GM10266 (cell line): Measurements from ENCODE around the gene STAU1.

Experiments
- DNase-seq: peaks from one replicate; pipeline ENCODE4 v3.0.0; 2012; ENCODE audit errors: extremely low spot score
- CTCF ChIP-seq: IDR thresholded peaks from 2 replicates; pipeline ENCODE4 v1.5.1; 2012; ENCODE audit warnings: mild to moderate bottlenecking, low read depth; ENCODE audit not compliant: control insufficient read depth, insufficient read depth; ENCODE audit errors: missing control alignments

Gene STAU1

DNA sequence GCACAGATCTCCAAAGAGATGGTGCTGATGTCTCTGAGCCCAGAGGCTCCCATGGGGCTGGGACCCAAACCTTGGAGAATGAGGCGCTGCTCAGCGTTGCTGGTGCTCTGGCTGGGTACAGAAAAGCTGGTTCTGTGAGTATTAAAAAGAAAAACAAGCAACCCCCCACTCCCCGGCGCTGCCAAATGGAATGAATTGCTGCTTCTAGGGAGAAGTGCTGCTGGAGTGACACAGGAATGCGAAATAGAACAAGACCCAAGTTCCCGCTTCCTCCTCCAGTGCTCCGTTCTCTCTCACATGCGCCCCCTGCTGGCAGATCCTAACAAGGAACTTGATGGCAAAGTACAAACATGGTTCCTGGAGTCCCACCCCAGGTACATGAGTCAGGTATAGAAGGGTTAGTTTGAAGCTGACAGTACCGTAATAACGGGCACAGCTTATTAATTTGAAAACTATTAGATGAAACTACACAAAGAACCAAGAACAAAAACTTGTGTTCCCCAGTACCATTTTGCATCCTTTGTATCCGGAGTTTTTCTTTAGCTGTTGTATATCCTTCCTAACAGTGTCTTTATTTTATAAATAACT, 29.0 kb upstream of the STAU1 start:
- TF ChIP-seq CTCF: peak; percentile 88

DNA sequence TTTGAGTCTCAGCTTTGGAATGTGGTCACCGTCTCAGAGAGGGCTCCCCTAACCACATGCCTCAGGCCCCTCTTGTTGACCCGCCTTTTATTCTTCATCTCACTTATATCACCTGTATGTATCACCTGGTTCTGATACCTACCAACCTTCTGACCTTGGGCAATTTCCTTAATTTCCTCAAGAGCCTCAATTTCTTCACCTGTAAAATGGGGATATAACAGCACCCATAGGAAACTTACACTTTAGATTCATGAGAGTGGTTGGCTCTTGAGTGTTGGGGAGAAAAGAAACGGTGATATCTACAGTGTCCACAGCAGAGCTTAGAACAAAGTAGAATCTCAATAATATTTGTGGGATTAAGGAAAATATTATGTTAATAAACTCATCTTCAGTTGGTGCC, 27.1 kb upstream of the STAU1 start:
- TF ChIP-seq CTCF: no peak
- DNase-seq: no peak

More for the DNA sequence above, 29.0 kb upstream of the STAU1 start:
- peak; percentile 72 for DNase-seq

- TF ChIP-seq CTCF: no peak
- no peak for DNase-seq
Measured at GRCh38 chr20:49214571-49214970, 26.4 kb upstream of the STAU1 start.

GRCh38 chr20:49210757-49211110, 22.6 kb upstream of the STAU1 start:
- no peak for TF ChIP-seq CTCF

GRCh38 chr20:49210101-49210756, 22.1 kb upstream of the STAU1 start:
- TF ChIP-seq CTCF: no peak
- DNase-seq: no peak

More at GRCh38 chr20:49210757-49211110, 22.6 kb upstream of the STAU1 start:
- no peak for DNase-seq

GRCh38 chr20:49207076-49207475, 18.9 kb upstream of the STAU1 start:
- peak; percentile 55 for TF ChIP-seq CTCF
- DNase-seq: no peak

DNA sequence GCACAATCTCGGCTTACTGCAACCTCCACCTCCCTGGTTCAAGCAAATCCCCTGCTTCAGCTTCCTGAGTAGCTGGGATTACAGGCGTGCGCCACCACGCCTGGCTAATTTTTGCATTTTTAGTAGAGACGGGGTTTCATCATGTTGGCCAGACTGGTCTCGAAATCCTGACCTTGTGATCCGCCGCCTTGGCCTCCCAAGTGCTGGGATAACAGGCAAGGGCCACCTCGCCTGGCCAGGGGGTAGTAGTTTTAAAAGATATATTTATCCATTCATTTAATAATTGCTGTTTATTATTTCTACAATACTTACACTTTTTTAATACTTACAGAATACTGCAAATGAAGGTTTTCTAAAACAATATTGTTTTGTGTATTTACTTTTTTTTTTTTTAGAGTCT, 15.6 kb upstream of the STAU1 start:
- no peak for TF ChIP-seq CTCF
- no peak for DNase-seq
